GM23338 (cell line): Measurements from ENCODE around the gene NOD1. TPM values are rescaled to one million over a fixed set of nuclear protein-coding genes. Genes with fewer than 3 reads are reported as not detected.

Experiments
- ATAC-seq: fragments of 200-7000 bp; cut with Tn5 transposase; 3 replicates; pipeline ENCODE4 v1.9.1; 2020
- DNase-seq: peaks from one replicate; pipeline ENCODE4 v3.0.0-alpha.2; 2015; ENCODE audit warnings: low spot score
- H2AFZ ChIP-seq: fragments of 200-600 bp; sonication (generic); 2 replicates; pipeline ENCODE4 v1.8.0; 2016; ENCODE audit warnings: antibody characterized with exemption, mild to moderate bottlenecking, moderate library complexity
- H3F3A ChIP-seq: fragments of 200-600 bp; sonication (generic); replicated peaks from 2 replicates; pipeline ENCODE4 v1.8.0; 2017; ENCODE audit warnings: antibody characterized with exemption, mixed run types, low read depth
- H3K27ac ChIP-seq: fragments of 200-600 bp; sonication (generic); 2 replicates; pipeline ENCODE4 v1.6.1; 2016; ENCODE audit warnings: low read depth
- H3K27me3 ChIP-seq: fragments of 200-600 bp; sonication (generic); 2 replicates; pipeline ENCODE4 v1.8.0; 2016; ENCODE audit warnings: mild to moderate bottlenecking, mixed run types, moderate library complexity; ENCODE audit not compliant: insufficient read depth
- H3K36me3 ChIP-seq: fragments of 200-600 bp; sonication (generic); 2 replicates; pipeline ENCODE4 v1.8.0; 2016; ENCODE audit warnings: mild to moderate bottlenecking; ENCODE audit not compliant: insufficient read depth
- H3K4me1 ChIP-seq: fragments of 200-600 bp; sonication (generic); 2 replicates; pipeline ENCODE4 v1.8.0; 2016; ENCODE audit warnings: mild to moderate bottlenecking, moderate library complexity; ENCODE audit not compliant: insufficient read depth
- H3K4me2 ChIP-seq: fragments of 200-600 bp; sonication (generic); 2 replicates; pipeline ENCODE4 v1.7.1; 2017; ENCODE audit warnings: mixed run types
- H3K4me3 ChIP-seq: fragments of 200-600 bp; sonication (generic); 2 replicates; pipeline ENCODE4 v1.6.1; 2016; ENCODE audit warnings: mixed run types
- H3K79me2 ChIP-seq: fragments of 200-600 bp; sonication (generic); replicated peaks from 2 replicates; pipeline ENCODE4 v1.8.0; 2017; ENCODE audit warnings: mild to moderate bottlenecking; ENCODE audit not compliant: insufficient read depth
- H3K9me2 ChIP-seq: fragments of 200-600 bp; sonication (generic); 2 replicates; pipeline ENCODE4 v1.8.0; 2017; ENCODE audit not compliant: insufficient read depth
- H4K20me1 ChIP-seq: fragments of 200-600 bp; sonication (generic); replicated peaks from 2 replicates; pipeline ENCODE4 v1.8.0; 2017; ENCODE audit warnings: mild to moderate bottlenecking; ENCODE audit not compliant: insufficient read depth
- H3K27ac Mint-ChIP-seq: 2 replicates; pipeline ENCODE4 v1.8.0; 2020; ENCODE audit warnings: inconsistent platforms, mild to moderate bottlenecking, moderate library complexity, mixed read lengths
- H3K27me3 Mint-ChIP-seq: 3 replicates; pipeline ENCODE4 v1.8.0; 2022; ENCODE audit warnings: low read depth, mild to moderate bottlenecking, moderate library complexity, mixed read lengths, inconsistent platforms; ENCODE audit not compliant: insufficient read depth, poor library complexity
- H3K36me3 Mint-ChIP-seq: 3 replicates; pipeline ENCODE4 v1.8.0; 2021; ENCODE audit warnings: low read depth, mild to moderate bottlenecking, inconsistent platforms, moderate library complexity, mixed read lengths
- H3K4me1 Mint-ChIP-seq: 3 replicates; pipeline ENCODE4 v1.8.0; 2020; ENCODE audit warnings: mild to moderate bottlenecking, inconsistent platforms, mixed read lengths
- H3K4me3 Mint-ChIP-seq: 3 replicates; pipeline ENCODE4 v1.8.0; 2021; ENCODE audit warnings: moderate library complexity, mild to moderate bottlenecking, inconsistent platforms, mixed read lengths
- H3K9me3 Mint-ChIP-seq: 3 replicates; pipeline ENCODE4 v1.8.0; 2020; ENCODE audit warnings: moderate library complexity, mild to moderate bottlenecking, inconsistent platforms, mixed read lengths
- EZH2 ChIP-seq: fragments of 200-600 bp; sonication (generic); IDR thresholded peaks from one replicate; pipeline ENCODE4 v1.8.0; 2017; ENCODE audit warnings: antibody characterized with exemption, mild to moderate bottlenecking, low read depth; ENCODE audit not compliant: unreplicated experiment
- POLR2AphosphoS5 ChIP-seq: IDR thresholded peaks from 2 replicates; pipeline ENCODE4 v1.6.1; 2016; ENCODE audit warnings: antibody characterized with exemption, low read depth
- STAT1 ChIP-seq: IDR thresholded peaks from one replicate; pipeline ENCODE4 v1.6.1; 2016; ENCODE audit warnings: antibody characterized with exemption; ENCODE audit not compliant: unreplicated experiment
- ZNF114 ChIP-seq: fragments of 250-450 bp; sonication (Bioruptor Pico); IDR thresholded peaks from 2 replicates; pipeline ENCODE4 v1.5.0; 2020; ENCODE audit warnings: mild to moderate bottlenecking, moderate library complexity
- ZNF331 ChIP-seq: fragments of 250-450 bp; sonication (Bioruptor Pico); IDR thresholded peaks from 2 replicates; pipeline ENCODE4 v1.5.0; 2020; ENCODE audit warnings: low read depth, mild to moderate bottlenecking, moderate library complexity
- polyA plus RNA-seq: library from polyadenylated mRNA; unstranded; fragments of >200 nt; fragmentation: Nextera tagmentation; extraction: Ambion mirVana; gene quantifications from 2 replicates; pipeline ENCODE4 v1.2.1, GENCODE V29; 2016
- total RNA-seq: library from RNA; depleted of rRNA; stranded (reverse); fragments of >200 nt; shearing (Covaris generic); gene quantifications from 2 replicates; pipeline ENCODE4 v1.2.3, GENCODE V29; 2014
- TF ChIP-seq, protein P1 (sequence below): fragments of 250-450 bp; sonication (Bioruptor Pico); IDR thresholded peaks from 2 replicates; pipeline ENCODE4 v1.5.0; 2020; ENCODE audit warnings: mild to moderate bottlenecking, moderate library complexity
- TF ChIP-seq, protein P2 (sequence below): IDR thresholded peaks from one replicate; pipeline ENCODE4 v1.6.1; 2018; ENCODE audit warnings: antibody characterized with exemption; ENCODE audit not compliant: unreplicated experiment
- TF ChIP-seq, protein P3 (sequence below): IDR thresholded peaks from 2 replicates; pipeline ENCODE4 v1.6.1; 2016; ENCODE audit warnings: antibody characterized with exemption

The NOD1 gene
- total and polyA plus RNA-seq, 2 experiments from 2014 or later: 2.1 to 7.3 TPM

DNA sequence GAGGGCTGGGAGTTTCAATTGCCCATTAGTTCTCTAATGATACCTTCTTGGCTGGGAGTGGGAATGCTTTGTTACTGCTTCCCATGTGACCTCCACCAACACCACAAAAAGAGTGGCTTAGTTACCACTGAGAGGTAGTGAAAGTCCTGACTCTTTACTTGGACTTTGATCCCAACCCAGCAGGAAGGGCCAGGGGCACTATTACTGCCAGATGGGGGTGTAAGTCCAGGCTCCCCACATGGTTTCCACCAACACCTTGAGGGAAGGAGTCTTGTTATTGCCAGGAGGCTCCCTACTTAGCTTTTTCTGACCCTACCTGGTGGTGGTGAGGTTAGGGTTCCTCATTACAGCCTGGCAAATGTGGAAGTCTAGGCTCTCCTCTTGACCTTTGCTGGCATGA lies 14.6 kb upstream of the NOD1 start (continued):
- TF ChIP-seq, protein P1, sequence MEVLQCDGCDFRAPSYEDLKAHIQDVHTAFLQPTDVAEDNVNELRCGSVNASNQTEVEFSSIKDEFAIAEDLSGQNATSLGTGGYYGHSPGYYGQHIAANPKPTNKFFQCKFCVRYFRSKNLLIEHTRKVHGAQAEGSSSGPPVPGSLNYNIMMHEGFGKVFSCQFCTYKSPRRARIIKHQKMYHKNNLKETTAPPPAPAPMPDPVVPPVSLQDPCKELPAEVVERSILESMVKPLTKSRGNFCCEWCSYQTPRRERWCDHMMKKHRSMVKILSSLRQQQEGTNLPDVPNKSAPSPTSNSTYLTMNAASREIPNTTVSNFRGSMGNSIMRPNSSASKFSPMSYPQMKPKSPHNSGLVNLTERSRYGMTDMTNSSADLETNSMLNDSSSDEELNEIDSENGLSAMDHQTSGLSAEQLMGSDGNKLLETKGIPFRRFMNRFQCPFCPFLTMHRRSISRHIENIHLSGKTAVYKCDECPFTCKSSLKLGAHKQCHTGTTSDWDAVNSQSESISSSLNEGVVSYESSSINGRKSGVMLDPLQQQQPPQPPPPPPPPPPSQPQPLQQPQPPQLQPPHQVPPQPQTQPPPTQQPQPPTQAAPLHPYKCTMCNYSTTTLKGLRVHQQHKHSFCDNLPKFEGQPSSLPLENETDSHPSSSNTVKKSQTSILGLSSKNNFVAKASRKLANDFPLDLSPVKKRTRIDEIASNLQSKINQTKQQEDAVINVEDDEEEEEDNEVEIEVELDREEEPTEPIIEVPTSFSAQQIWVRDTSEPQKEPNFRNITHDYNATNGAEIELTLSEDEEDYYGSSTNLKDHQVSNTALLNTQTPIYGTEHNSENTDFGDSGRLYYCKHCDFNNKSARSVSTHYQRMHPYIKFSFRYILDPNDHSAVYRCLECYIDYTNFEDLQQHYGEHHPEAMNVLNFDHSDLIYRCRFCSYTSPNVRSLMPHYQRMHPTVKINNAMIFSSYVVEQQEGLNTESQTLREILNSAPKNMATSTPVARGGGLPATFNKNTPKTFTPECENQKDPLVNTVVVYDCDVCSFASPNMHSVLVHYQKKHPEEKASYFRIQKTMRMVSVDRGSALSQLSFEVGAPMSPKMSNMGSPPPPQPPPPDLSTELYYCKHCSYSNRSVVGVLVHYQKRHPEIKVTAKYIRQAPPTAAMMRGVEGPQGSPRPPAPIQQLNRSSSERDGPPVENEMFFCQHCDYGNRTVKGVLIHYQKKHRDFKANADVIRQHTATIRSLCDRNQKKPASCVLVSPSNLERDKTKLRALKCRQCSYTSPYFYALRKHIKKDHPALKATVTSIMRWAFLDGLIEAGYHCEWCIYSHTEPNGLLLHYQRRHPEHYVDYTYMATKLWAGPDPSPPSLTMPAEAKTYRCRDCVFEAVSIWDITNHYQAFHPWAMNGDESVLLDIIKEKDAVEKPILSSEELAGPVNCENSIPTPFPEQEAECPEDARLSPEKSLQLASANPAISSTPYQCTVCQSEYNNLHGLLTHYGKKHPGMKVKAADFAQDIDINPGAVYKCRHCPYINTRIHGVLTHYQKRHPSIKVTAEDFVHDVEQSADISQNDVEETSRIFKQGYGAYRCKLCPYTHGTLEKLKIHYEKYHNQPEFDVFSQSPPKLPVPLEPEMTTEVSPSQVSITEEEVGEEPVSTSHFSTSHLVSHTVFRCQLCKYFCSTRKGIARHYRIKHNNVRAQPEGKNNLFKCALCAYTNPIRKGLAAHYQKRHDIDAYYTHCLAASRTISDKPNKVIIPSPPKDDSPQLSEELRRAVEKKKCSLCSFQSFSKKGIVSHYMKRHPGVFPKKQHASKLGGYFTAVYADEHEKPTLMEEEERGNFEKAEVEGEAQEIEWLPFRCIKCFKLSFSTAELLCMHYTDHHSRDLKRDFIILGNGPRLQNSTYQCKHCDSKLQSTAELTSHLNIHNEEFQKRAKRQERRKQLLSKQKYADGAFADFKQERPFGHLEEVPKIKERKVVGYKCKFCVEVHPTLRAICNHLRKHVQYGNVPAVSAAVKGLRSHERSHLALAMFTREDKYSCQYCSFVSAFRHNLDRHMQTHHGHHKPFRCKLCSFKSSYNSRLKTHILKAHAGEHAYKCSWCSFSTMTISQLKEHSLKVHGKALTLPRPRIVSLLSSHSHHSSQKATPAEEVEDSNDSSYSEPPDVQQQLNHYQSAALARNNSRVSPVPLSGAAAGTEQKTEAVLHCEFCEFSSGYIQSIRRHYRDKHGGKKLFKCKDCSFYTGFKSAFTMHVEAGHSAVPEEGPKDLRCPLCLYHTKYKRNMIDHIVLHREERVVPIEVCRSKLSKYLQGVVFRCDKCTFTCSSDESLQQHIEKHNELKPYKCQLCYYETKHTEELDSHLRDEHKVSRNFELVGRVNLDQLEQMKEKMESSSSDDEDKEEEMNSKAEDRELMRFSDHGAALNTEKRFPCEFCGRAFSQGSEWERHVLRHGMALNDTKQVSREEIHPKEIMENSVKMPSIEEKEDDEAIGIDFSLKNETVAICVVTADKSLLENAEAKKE (CRISPR knock-in tag): no peak

DNA sequence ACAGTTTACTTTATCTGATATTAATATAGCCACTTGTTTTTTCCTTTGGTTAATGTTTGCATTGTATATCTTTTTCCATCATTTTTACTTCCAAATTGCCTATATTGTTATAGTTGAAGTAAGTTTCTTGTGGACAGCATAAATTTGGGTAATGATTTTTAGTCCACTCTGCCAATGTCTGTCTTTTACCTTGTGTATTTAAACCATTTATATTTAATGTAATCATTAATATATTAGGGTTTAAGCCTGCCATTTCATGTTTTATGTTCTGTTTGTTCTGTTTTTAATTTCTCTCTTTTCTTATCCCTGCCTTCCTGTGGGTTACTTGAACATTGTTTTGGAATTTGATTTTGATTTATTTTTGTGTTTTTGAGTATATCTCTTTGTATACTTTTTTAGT lies 12.8 kb upstream of the NOD1 start:
- Histone ChIP-seq H3K79me2 (no peaks in the 10 kb centered on the region), H4K20me1 (peaks cover under 1% of the 10 kb centered on the region; the same call in 1 of the 2 replicates), H3K27me3 (no peaks in the 10 kb centered on the region), H3K4me3 (no peak overlapping the region), H3K9me2 (peaks cover 3% of the 10 kb centered on the region; the same call in 1 of the 2 replicates), H3K36me3 (peaks cover 2% of the 10 kb centered on the region; the same call in 1 of the 2 replicates), H3K27ac (no peak overlapping the region), H2AFZ (no peak overlapping the region), H3K4me1 (no peaks in the 10 kb centered on the region), H3F3A (peaks cover 2% of the 10 kb centered on the region; the same call in 1 of the 2 replicates), H3K4me2 (no peak overlapping the region)
- peaks cover 47% of the 10 kb centered on the region for H3K36me3 Mint-ChIP-seq
- peaks cover 2% of the 10 kb centered on the region for H3K27me3 Mint-ChIP-seq
- DNase-seq (no peak), ATAC-seq (no peak)
- H3K9me3 Mint-ChIP-seq: peaks cover 52% of the 10 kb centered on the region
- no peaks in the 10 kb centered on the region for H3K4me1 Mint-ChIP-seq
- no peak overlapping the region for H3K27ac Mint-ChIP-seq
- TF ChIP-seq ZNF331: no peak
- H3K4me3 Mint-ChIP-seq: no peak overlapping the region

DNA sequence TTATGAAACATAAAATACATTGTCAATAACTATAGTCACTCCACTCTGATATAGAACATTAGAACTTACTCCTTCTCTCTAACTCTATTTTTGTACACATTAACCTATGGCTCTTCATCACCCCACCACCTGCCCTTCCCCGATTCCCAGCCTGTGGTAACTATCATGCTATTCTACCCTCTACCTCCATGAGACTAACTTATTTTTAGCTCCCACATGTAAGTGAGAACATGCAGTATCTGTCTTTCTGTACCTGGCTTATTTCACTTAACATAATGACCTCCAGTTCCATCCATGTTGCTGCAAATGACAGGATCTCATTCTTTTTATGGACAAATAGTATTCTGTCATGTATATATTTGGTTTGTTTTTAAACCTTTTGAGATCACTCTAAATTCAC lies 8.8 kb upstream of the NOD1 start:
- Histone ChIP-seq H3K4me1 (peaks cover 8% of the 10 kb centered on the region; the same call in 1 of the 2 replicates), H3K4me3 (no peak overlapping the region), H3K79me2 (no peaks in the 10 kb centered on the region), H3K4me2 (no peak overlapping the region), H3K9me2 (no peaks in the 10 kb centered on the region), H4K20me1 (no peaks in the 10 kb centered on the region), H2AFZ (no peak overlapping the region), H3K36me3 (no peaks in the 10 kb centered on the region), H3F3A (no peaks in the 10 kb centered on the region), H3K27ac (no peak overlapping the region), H3K27me3 (no peaks in the 10 kb centered on the region)
- peaks cover 17% of the 10 kb centered on the region for H3K9me3 Mint-ChIP-seq
- no peak overlapping the region for H3K4me3 Mint-ChIP-seq
- peaks cover 12% of the 10 kb centered on the region; the same call in 2 of the 3 replicates for H3K4me1 Mint-ChIP-seq
- no peak overlapping the region for H3K27ac Mint-ChIP-seq
- no peaks in the 10 kb centered on the region for H3K27me3 Mint-ChIP-seq
- H3K36me3 Mint-ChIP-seq: peaks cover 8% of the 10 kb centered on the region
- ATAC-seq (no peak), DNase-seq (no peak)
- TF ChIP-seq, protein P2, sequence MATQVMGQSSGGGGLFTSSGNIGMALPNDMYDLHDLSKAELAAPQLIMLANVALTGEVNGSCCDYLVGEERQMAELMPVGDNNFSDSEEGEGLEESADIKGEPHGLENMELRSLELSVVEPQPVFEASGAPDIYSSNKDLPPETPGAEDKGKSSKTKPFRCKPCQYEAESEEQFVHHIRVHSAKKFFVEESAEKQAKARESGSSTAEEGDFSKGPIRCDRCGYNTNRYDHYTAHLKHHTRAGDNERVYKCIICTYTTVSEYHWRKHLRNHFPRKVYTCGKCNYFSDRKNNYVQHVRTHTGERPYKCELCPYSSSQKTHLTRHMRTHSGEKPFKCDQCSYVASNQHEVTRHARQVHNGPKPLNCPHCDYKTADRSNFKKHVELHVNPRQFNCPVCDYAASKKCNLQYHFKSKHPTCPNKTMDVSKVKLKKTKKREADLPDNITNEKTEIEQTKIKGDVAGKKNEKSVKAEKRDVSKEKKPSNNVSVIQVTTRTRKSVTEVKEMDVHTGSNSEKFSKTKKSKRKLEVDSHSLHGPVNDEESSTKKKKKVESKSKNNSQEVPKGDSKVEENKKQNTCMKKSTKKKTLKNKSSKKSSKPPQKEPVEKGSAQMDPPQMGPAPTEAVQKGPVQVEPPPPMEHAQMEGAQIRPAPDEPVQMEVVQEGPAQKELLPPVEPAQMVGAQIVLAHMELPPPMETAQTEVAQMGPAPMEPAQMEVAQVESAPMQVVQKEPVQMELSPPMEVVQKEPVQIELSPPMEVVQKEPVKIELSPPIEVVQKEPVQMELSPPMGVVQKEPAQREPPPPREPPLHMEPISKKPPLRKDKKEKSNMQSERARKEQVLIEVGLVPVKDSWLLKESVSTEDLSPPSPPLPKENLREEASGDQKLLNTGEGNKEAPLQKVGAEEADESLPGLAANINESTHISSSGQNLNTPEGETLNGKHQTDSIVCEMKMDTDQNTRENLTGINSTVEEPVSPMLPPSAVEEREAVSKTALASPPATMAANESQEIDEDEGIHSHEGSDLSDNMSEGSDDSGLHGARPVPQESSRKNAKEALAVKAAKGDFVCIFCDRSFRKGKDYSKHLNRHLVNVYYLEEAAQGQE: no peak
- TF ChIP-seq EZH2 (no peak), STAT1 (no peak), ZNF114 (no peak), POLR2AphosphoS5 (no peak)
- TF ChIP-seq, protein P3, sequence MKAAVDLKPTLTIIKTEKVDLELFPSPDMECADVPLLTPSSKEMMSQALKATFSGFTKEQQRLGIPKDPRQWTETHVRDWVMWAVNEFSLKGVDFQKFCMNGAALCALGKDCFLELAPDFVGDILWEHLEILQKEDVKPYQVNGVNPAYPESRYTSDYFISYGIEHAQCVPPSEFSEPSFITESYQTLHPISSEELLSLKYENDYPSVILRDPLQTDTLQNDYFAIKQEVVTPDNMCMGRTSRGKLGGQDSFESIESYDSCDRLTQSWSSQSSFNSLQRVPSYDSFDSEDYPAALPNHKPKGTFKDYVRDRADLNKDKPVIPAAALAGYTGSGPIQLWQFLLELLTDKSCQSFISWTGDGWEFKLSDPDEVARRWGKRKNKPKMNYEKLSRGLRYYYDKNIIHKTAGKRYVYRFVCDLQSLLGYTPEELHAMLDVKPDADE: no peak
